MCF 10A (cell line): ENCODE measurements around the gene DCP2. TPM values are rescaled to one million over a fixed set of nuclear protein-coding genes. Genes with fewer than 3 reads are reported as not detected.
A peak's percentile ranks its signal among the peaks of the same experiment; 100 is the strongest.
"Not testable (repeated sequence)": the region's sequence is repeated elsewhere in the genome, so short reads cannot be mapped to it uniquely, and the experiment has no call there.

Experiments used
- BruUV-seq: library from RNA; stranded (reverse); fragments of 400-500 nt; replicated peaks from 2 replicates; lab custom pipeline; 2021; lab: Mats Ljungman, UMichigan
- CTCF ChIA-PET: fragments of 300-600 bp; sonication (Branson Sonifier 250); formaldehyde crosslinking; extraction: SDS; loops from one replicate; lab custom pipeline; 2021; ENCODE audit warnings: antibody characterized with exemption, inconsistent platforms; lab: Yijun Ruan, JAX
- POLR2A ChIA-PET: fragments of 300-600, 350-650 bp; sonication (Branson Sonifier 250); formaldehyde crosslinking; extraction: SDS; loops from one replicate; lab custom pipeline; 2020; ENCODE audit warnings: antibody characterized with exemption, inconsistent platforms; lab: Yijun Ruan, JAX
- DNase-seq: peaks from one replicate; pipeline ENCODE4 v3.0.0-alpha.2; 2018; ENCODE audit not compliant: unreplicated experiment
- H3K27ac Mint-ChIP-seq: one replicate; pipeline ENCODE4 v1.8.0; 2022; ENCODE audit warnings: mild to moderate bottlenecking, low read depth, mixed read lengths; ENCODE audit not compliant: unreplicated experiment
- H3K27me3 Mint-ChIP-seq: one replicate; pipeline ENCODE4 v1.8.0; 2022; ENCODE audit warnings: mixed read lengths; ENCODE audit not compliant: insufficient read depth, unreplicated experiment
- H3K36me3 Mint-ChIP-seq: one replicate; pipeline ENCODE4 v1.8.0; 2022; ENCODE audit warnings: mild to moderate bottlenecking, moderate library complexity, mixed read lengths; ENCODE audit not compliant: insufficient read depth, unreplicated experiment
- H3K4me1 Mint-ChIP-seq: one replicate; pipeline ENCODE4 v1.8.0; 2022; ENCODE audit warnings: mixed read lengths; ENCODE audit not compliant: insufficient read depth, unreplicated experiment
- H3K4me3 Mint-ChIP-seq: one replicate; pipeline ENCODE4 v1.8.0; 2022; ENCODE audit warnings: mild to moderate bottlenecking, moderate library complexity, mixed read lengths; ENCODE audit not compliant: unreplicated experiment
- H3K9me3 Mint-ChIP-seq: one replicate; pipeline ENCODE4 v1.8.0; 2022; ENCODE audit warnings: mixed read lengths; ENCODE audit not compliant: unreplicated experiment
- CTCF ChIP-seq: fragments of 200-600 bp; IDR thresholded peaks from one replicate; pipeline ENCODE4 v1.8.0; 2022; ENCODE audit warnings: antibody characterized with exemption, mild to moderate bottlenecking; ENCODE audit not compliant: unreplicated experiment
- intact Hi-C: fragments of 100-400 bp; cut with micrococcal nuclease; formaldehyde crosslinking; loops from 2 replicates; pipeline ENCODE4 v1.14.1; 2022
- total RNA-seq: library from RNA; stranded (reverse); gene quantifications from 2 replicates; pipeline ENCODE4 v1.2.3, GENCODE V29; 2022

DCP2 gene
- total RNA-seq, 1 experiment from 2014 or later: 34.1 TPM

- Mint-ChIP-seq H3K9me3 (no peaks in the 10 kb centered on the region), H3K36me3 (no peaks in the 10 kb centered on the region), H3K4me3 (no peak overlapping the region), H3K27me3 (no peaks in the 10 kb centered on the region), H3K4me1 (peaks cover 36% of the 10 kb centered on the region), H3K27ac (no peak overlapping the region)
- no TSS peak for BruUV-seq
- intact Hi-C loops: no loop called here
- peak; percentile 98 for DNase-seq
- POLR2A ChIA-PET: interaction anchor here (0.6 to 1.9 kb wide), 13 partner anchors 12 to 555 kb away, joined by 3 to 11 read pairs (median 3); partner anchors contain the start of genes DCP2, REEP5, SRP19 and YTHDC2
- CTCF ChIA-PET: interaction anchor here (0.7 to 1.2 kb wide), 2 partner anchors 44 to 291 kb away, joined by 4 to 5 read pairs; no protein-coding TSS in a partner anchor
- no peak for TF ChIP-seq CTCF
These were observed 18.2 kb upstream of the DCP2 start for GRCh38 chr5:112958093-112959088.

- BruUV-seq, H3K27ac Mint-ChIP-seq, H3K27me3 Mint-ChIP-seq, H3K36me3 Mint-ChIP-seq, H3K9me3 Mint-ChIP-seq, H3K4me3 Mint-ChIP-seq: not testable (repeated sequence)
- peak; percentile 85 for DNase-seq
- CTCF ChIA-PET: interaction anchor here (0.5 to 0.6 kb wide), 2 partner anchors 413 to 645 kb away, joined by 3 to 4 read pairs; no protein-coding TSS in a partner anchor
- peaks cover 43% of the 10 kb centered on the region for H3K4me1 Mint-ChIP-seq
- intact Hi-C loops: loop anchor here (5.0 kb wide), 1 partner anchor 98 kb away; the partner anchor contains the start of gene SRP19
- POLR2A ChIA-PET: interaction anchor here (0.7 to 2.2 kb wide), 5 partner anchors 9 to 961 kb away, joined by 3 to 10 read pairs (median 3); partner anchors contain the start of gene SRP19
These were observed 16.7 kb upstream of the DCP2 start for GRCh38 chr5:112959872-112960271.

GRCh38 chr5:112960315-112960714 is 16.3 kb upstream of the DCP2 start:
- H3K27me3 Mint-ChIP-seq: no peaks in the 10 kb centered on the region
- TF ChIP-seq CTCF: no peak
- BruUV-seq: no TSS peak
- H3K27ac Mint-ChIP-seq: no peak overlapping the region
- ChIA-PET CTCF (interaction anchor here (0.5 to 2.0 kb wide), 5 partner anchors 12 to 645 kb away, joined by 3 to 6 read pairs (median 4); no protein-coding TSS in a partner anchor), POLR2A (interaction anchor here (0.9 to 2.2 kb wide), 5 partner anchors 16 to 962 kb away, joined by 3 to 12 read pairs (median 4); partner anchors contain the start of genes DCP2 and SRP19)
- no peak for DNase-seq
- no peaks in the 10 kb centered on the region for H3K9me3 Mint-ChIP-seq
- no peak overlapping the region for H3K4me3 Mint-ChIP-seq
- peaks cover 43% of the 10 kb centered on the region for H3K4me1 Mint-ChIP-seq
- intact Hi-C loops: loop anchor here (5.0 kb wide), 1 partner anchor 98 kb away; the partner anchor contains the start of gene SRP19
- H3K36me3 Mint-ChIP-seq: no peaks in the 10 kb centered on the region

- no peaks in the 10 kb centered on the region for H3K27me3 Mint-ChIP-seq
- POLR2A ChIA-PET: interaction anchor here (1.0 to 2.2 kb wide), 4 partner anchors 14 to 100 kb away, joined by 3 to 12 read pairs (median 7); partner anchors contain the start of genes DCP2 and SRP19
- BruUV-seq: no TSS peak
These were observed 15.6 kb upstream of the DCP2 start for GRCh38 chr5:112960863-112961504.

GRCh38 chr5:112963374-112963733 is 13.2 kb upstream of the DCP2 start:
- DNase-seq, BruUV-seq, H3K9me3 Mint-ChIP-seq, H3K27me3 Mint-ChIP-seq, H3K36me3 Mint-ChIP-seq, H3K4me3 Mint-ChIP-seq: not testable (repeated sequence)
- Mint-ChIP-seq H3K27ac (peak overlapping the region; percentile 42), H3K4me1 (peaks cover 32% of the 10 kb centered on the region)
- intact Hi-C loops: loop anchor here (2.0 to 5.0 kb wide), 2 partner anchors 101 to 273 kb away; partner anchors contain the start of gene SRP19
- POLR2A ChIA-PET: interaction anchor here (1.2 to 3.0 kb wide), 4 partner anchors 13 to 78 kb away, joined by 3 to 22 read pairs (median 9); partner anchors contain the start of genes DCP2 and REEP5
- CTCF ChIA-PET: interaction anchor here (0.7 to 1.5 kb wide), 4 partner anchors 12 to 51 kb away, joined by 3 to 9 read pairs (median 4); partner anchors contain the start of gene DCP2

More at GRCh38 chr5:112960863-112961504, 15.6 kb upstream of the DCP2 start:
- CTCF ChIA-PET: interaction anchor here (0.6 to 2.0 kb wide), 4 partner anchors 13 to 243 kb away, joined by 3 to 6 read pairs (median 4); no protein-coding TSS in a partner anchor
- no peak overlapping the region for H3K27ac Mint-ChIP-seq
- no peak for DNase-seq
- H3K4me3 Mint-ChIP-seq: no peak overlapping the region
- intact Hi-C loops: loop anchor here (5.0 kb wide), 1 partner anchor 99 kb away; the partner anchor contains the start of gene SRP19
- no peak for TF ChIP-seq CTCF
- H3K9me3 Mint-ChIP-seq: no peaks in the 10 kb centered on the region
- peaks cover 43% of the 10 kb centered on the region for H3K4me1 Mint-ChIP-seq
- H3K36me3 Mint-ChIP-seq: no peaks in the 10 kb centered on the region
